WTC11 (cell line): ENCODE measurements around the gene ISL2.

ENCODE experiments used
- CTCF ChIP-seq: fragments of 200-600 bp; IDR thresholded peaks from 2 replicates; pipeline ENCODE4 v1.8.0; 2022; ENCODE audit warnings: antibody characterized with exemption
- ELF4 ChIP-seq: sonication (generic); formaldehyde crosslinking; IDR thresholded peaks from 2 replicates; pipeline ENCODE4 v1.8.1; 2022; ENCODE audit warnings: low read depth, mild to moderate bottlenecking, moderate library complexity, missing genetic modification reagents
- IRF2 ChIP-seq: sonication (generic); formaldehyde crosslinking; IDR thresholded peaks from 2 replicates; pipeline ENCODE4 v1.8.0; 2022; ENCODE audit warnings: low read depth, missing genetic modification reagents, borderline replicate concordance
- JUN ChIP-seq: sonication (generic); formaldehyde crosslinking; IDR thresholded peaks from 2 replicates; pipeline ENCODE4 v1.8.0; 2023; ENCODE audit warnings: mild to moderate bottlenecking, missing genetic modification reagents
- MYBL2 ChIP-seq: sonication (generic); formaldehyde crosslinking; IDR thresholded peaks from 2 replicates; pipeline ENCODE4 v1.8.1; 2023; ENCODE audit warnings: mild to moderate bottlenecking, moderate library complexity, missing genetic modification reagents
- SP1 ChIP-seq: sonication (generic); formaldehyde crosslinking; conservative IDR thresholded peaks from 2 replicates; pipeline ENCODE4 v1.8.1; 2022; ENCODE audit warnings: missing genetic modification reagents
- USF2 ChIP-seq: sonication (generic); formaldehyde crosslinking; IDR thresholded peaks from 2 replicates; pipeline ENCODE4 v1.8.1; 2023; ENCODE audit warnings: mild to moderate bottlenecking, missing genetic modification reagents, moderate library complexity

- TF ChIP-seq USF2 (CRISPR knock-in tag) (no peak), IRF2 (CRISPR knock-in tag) (no peak), JUN (CRISPR knock-in tag) (no peak), SP1 (CRISPR knock-in tag) (no peak), ELF4 (CRISPR knock-in tag) (no peak), CTCF (no peak), MYBL2 (CRISPR knock-in tag) (no peak)
Observed at GRCh38 chr15:76339305-76340197, 3.0 kb downstream of the ISL2 start.
